Activated naive CD4-positive, alpha-beta T cell treated with Interleukin-2 at 50 U/mL for 16 hours (primary cell): ENCODE data around the gene NOC2L.
"Not testable (repeated sequence)": the region's sequence is repeated elsewhere in the genome, so short reads cannot be mapped to it uniquely, and the experiment has no call there.

Source experiments
- DNase-seq: peaks from one replicate; pipeline ENCODE4 v3.0.0-alpha.2; 2020

NOC2L gene

DNA sequence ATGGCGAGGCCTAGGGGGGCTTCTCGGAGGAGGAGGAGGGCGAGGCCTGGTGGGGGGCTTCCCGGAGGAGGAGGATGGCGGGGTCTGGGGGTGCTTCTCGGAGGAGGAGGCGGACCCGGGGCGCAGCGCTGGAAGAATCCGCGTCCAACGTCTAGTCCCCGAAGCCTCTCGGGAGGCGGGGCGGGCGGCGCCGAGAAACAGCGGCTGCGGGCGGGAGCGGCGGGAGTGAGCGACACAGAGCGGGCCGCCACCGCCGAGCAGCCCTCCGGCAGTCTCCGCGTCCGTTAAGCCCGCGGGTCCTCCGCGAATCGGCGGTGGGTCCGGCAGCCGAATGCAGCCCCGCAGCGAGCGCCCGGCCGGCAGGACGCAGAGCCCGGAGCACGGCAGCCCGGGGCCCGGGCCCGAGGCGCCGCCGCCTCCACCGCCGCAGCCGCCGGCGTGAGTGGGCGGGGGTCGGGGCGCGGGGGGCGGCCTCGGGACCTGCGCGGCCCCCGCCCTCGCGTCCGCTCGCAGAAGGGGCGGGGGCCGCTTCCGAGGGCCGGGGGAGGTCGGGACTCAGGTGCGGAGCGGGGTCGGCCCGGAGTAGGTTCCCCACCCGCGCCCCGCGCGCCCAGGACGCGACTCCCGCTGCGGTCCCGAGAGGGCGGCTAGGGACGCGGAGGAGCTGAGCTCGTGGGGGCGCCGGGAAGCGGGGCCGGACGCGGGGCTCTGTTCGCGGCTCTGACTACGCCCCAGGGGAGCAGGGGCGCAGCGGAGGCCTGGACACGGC, 1.5 kb upstream of the NOC2L start, which contains the start of gene KLHL17:
TSS of gene KLHL17 (plus strand) at position 222 of the 769 bp plus-strand sequence. CDS start at position 332, 110 bp downstream.
- peak; percentile 87 for DNase-seq

DNA sequence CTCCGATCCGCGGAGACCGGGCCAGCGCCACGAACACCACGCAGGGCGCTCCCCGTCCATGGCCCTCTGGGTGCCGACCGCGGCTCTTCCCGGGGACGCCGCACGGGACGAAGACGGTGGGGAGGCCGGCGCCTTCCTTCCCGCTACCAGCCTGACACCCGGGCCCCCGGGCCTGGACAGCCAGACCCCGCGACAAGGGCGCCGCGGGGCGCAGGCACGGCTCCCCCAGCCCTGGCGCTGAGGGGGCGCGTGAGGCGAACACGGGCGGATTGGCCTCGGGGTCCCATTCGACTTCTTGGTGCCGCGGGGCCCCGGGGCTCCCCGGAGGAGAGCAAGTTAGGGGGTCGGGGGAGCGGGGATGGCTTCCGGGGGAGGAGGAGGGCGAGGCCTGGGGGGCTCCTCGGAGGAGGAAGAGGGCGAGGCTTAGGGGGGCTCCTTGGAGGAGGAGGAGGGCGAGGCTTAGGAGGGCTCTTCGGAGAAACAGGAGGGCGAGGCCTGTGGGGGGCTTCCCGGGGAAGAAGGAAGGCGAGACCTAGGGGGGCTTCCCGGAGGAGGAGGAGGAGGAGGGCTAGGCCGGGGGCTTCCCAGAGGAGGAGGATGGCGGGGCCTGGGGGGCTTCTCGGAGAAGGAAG, 791 bp upstream of the NOC2L start:
- no peak for DNase-seq

GRCh38 chr1:956636-957035, 2.4 kb downstream of the NOC2L start:
- DNase-seq = no peak

- no peak for DNase-seq
These were observed 3.6 kb downstream of the NOC2L start for GRCh38 chr1:955474-955873.

GRCh38 chr1:954927-955326, 4.1 kb downstream of the NOC2L start:
- DNase-seq = no peak

GRCh38 chr1:953524-954320, 5.3 kb downstream of the NOC2L start:
- DNase-seq = no peak

GRCh38 chr1:952603-953002, 6.5 kb downstream of the NOC2L start:
- no peak for DNase-seq

DNA sequence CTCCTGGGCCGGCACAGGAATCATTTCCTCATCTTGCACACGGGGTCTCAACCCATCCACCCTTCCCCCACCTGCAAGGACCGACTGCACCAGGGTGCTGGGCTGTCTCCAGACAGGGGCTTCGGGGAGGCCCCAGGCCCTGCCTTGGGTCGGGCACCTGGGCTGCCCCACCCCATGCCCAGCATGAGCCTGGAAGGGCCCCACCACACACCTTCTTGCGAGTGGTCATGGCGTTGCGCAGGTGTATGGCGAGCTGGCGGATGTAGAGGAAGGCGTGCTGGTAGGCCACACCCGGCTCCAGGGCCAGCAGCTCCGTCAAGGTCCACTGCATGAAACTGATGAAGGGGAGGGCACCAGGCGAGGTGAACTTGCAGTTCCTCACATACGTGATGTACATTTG, 6.9 kb downstream of the NOC2L start:
- no peak for DNase-seq

DNA sequence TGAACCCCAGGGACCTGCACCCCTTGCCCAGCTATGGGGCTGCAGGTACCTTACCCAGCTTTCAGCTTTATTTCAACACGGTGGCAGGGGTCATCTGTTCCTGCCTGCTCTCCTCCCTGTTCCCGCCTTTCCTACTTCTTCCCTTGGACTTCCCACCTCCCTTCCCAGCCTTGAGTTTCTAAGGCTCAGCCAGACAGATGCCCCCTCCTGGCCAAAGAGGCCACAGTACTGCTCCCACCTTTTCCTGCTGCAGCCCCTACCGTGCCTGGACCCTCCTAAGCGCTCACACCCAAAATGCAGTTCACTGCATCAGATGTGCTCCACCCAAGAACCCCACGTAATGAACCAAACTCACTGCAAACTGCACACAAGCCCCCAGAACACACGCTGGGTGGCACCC, 7.7 kb downstream of the NOC2L start:
- DNase-seq = no peak

DNA sequence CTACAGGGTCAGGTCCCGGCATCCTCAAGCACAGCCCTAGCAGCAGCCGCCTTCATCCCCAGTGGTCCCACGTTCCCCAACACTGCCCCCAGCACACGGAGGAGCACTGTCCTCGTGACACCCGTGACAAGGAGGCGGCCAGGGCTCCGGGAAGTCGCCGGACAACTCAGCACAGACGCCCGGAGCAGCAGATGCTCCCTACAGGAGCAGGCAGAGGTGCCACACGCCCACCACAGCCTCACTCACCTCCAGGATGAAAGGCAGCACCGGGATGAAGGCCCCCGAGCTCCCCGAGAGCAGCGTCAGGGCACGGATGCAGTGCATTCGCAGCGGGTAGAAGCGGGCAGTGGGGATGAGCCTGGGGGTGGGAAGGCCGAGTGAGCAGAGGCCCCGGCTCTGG, 8.2 kb downstream of the NOC2L start:
- no peak for DNase-seq

DNA sequence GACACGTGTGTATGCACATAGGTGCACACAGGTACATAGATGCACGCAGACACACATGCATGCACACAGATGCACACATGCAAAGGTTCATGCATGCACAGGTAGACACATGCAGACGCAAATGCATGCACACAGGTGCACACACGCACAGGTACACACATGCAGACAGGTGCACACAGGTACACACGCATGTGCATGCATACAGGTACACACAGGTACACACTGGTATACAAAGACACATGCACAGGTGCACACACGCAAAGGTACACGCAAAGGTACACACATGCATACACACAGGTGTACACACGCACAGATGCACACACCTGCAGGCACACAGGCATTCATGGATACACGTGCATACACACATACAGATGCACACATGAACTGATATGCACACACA, 8.8 kb downstream of the NOC2L start:
- no peak for DNase-seq

GRCh38 chr1:947958-948357, 11.1 kb downstream of the NOC2L start:
- no peak for DNase-seq

DNA sequence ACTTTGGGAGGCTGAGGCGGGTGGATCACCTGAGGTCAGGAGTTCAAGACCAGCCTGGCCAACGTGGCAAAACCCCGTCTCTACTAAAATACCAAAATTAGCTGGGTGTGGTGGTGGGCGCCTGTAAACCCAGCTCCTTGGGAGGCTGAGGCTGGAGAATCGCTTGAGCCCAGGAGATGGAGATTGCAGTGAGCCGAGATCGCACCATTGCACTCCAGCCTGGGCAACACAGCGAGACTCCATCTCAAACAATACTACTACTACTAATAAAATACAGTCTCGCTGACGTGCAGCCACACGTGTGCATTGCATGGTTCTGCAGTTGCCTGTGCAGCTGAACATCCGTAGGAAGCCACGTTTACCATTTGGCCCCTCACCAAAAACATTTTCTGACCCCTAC, 12.2 kb downstream of the NOC2L start:
- not testable (repeated sequence) for DNase-seq

GRCh38 chr1:945688-946556, 13.1 kb downstream of the NOC2L start:
- DNase-seq = no peak

DNA sequence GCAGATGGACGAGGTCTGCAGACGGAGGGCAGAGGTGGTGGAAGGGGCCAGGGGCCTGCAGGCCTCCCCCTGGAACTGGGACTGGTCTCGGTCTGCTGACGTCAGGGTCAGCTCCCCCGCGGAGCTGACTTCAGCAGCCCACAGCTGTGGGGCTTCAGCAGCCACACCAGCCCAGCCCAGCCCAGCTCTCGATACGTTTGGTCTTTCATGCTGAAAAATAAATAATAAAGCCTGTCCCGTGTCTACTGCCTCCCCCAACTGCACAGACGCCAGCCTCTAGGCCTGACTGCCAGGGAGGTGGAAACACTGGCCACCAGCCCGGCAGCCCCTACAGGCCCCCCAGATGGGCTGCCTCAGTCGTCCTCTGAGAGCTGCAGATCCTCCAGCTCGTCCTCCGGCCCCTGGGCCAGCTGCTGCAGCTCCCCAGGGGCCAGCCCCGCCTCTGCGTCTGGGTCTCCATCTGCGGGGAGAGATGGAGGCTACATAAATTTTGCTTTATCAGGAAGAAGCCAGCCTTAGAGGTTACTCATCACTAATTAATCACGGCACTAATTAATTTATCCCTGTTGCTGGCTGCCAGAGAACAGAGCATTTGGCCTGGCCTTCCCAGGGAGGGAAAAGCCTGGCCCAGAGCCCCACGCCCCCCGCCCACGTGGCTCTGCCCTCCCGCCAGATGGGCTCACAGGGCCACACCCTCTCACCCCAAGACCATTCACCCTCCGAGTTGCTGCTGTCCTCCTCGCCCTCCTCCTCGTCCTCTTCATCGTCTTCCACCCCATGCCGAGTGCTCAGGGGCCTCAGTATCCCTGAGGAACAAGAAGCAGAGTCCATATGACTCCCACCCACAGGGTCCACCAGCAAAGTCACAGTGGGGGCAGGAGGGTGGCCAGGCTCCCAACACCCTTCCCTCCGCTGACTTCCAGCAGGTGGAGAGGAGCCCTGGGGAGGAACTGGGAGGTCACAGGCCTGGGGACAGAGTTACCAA, 14.4 kb downstream of the NOC2L start:
- DNase-seq = no peak

DNA sequence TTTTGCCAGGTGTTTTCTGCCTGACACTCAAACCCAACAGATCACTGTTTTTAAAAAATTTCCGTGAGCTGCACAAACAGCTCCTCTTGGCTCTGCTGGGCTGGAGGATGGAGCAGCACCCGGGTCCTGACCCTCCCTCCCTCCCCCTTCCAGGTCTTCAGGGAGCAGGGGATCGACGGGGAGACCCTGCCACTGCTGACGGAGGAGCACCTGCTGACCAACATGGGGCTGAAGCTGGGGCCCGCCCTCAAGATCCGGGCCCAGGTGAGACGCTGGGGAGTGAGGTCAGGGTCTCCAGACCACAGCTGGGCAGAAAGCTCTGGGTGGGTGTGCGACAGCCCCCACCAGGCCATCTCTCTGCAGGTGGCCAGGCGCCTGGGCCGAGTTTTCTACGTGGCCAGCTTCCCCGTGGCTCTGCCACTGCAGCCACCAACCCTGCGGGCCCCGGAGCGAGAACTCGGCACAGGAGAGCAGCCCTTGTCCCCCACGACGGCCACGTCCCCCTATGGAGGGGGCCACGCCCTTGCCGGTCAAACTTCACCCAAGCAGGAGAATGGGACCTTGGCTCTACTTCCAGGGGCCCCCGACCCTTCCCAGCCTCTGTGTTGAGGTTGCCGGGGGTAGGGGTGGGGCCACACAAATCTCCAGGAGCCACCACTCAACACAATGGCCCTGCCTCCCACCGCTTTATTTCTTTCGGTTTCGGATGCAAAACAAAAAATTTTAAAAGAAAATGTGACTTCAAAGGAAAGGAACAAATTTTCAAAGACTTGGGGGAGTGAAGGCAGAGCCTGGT, 15.3 kb downstream of the NOC2L start:
- no peak for DNase-seq

DNA sequence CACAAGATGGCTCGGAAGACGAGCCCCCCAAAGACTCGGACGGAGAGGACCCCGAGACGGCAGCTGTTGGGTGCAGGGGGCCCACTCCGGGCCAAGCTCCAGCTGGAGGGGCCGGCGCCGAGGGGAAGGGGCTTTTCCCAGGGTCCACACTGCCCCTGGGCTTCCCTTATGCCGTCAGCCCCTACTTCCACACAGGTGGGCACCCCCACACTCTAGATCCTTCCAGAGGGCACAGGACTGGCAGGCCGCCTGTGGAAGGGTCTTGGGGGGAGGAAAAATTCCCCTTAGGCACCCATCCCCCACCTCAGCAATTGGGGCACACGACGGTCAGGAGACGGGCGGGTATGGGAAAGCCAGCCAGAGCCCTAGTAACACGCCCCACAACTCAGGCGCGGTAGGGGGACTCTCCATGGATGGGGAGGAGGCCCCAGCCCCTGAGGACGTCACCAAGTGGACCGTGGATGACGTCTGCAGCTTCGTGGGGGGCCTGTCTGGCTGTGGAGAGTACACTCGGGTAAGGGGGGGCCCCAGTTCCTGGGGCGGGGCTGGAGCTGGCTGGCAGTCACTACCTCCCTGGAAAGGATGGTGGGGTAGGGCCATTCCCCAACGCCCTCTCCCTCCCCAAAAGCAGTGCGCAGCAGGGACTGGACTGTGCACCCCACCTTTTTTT, 16.1 kb downstream of the NOC2L start:
- no peak for DNase-seq

DNA sequence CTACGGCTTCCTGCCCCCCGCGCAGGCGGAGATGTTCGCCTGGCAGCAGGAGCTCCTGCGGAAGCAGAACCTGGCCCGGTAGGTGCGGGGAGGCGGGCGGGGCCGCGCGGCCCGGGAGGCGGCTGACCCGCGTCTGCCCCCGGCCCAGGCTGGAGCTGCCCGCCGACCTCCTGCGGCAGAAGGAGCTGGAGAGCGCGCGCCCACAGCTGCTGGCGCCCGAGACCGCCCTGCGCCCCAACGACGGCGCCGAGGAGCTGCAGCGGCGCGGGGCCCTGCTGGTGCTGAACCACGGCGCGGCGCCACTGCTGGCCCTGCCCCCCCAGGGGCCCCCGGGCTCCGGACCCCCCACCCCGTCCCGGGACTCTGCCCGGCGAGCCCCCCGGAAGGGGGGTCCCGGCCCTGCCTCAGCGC, 16.6 kb downstream of the NOC2L start:
- DNase-seq = no peak

GRCh38 chr1:941588-942383, 17.3 kb downstream of the NOC2L start:
- DNase-seq = peak; percentile 36
